Stimulated activated CD4-positive, alpha-beta T cell treated with anti-CD3 and anti-CD28 coated beads, TNF-alpha, amount 100 ng/mL, for 1 hour (primary cell): ENCODE data around the gene KAT2B.

ENCODE experiments used
- DNase-seq, 3 donors: peaks; one replicate each; pipeline ENCODE4 v3.0.0-alpha.2; 2020; ENCODE audit warnings: low read depth in 3 of 3, low spot score in 1 of 3

The KAT2B gene

GRCh38 chr3:20096135-20096685 is 56.0 kb downstream of the KAT2B start:
- no peak for DNase-seq

- DNase-seq = no peak
Observed at GRCh38 chr3:20097015-20097414, 56.8 kb downstream of the KAT2B start.

- no peak for DNase-seq
Observed at GRCh38 chr3:20099060-20099459, 58.8 kb downstream of the KAT2B start.

- DNase-seq = no peak
Observed at GRCh38 chr3:20100151-20100550, 59.9 kb downstream of the KAT2B start.

GRCh38 chr3:20101041-20101440 is 60.8 kb downstream of the KAT2B start:
- no peak for DNase-seq

- no peak for DNase-seq
Observed at GRCh38 chr3:20103731-20104130, 63.5 kb downstream of the KAT2B start.

- peak in 1 of 3 donors; percentile 10 for DNase-seq
Observed at GRCh38 chr3:20104167-20104661, 64.0 kb downstream of the KAT2B start.

- DNase-seq = no peak
Observed at GRCh38 chr3:20105513-20106280, 65.5 kb downstream of the KAT2B start.

- DNase-seq = no peak
Observed at GRCh38 chr3:20107722-20108121, 67.5 kb downstream of the KAT2B start.

GRCh38 chr3:20108869-20109268 is 68.6 kb downstream of the KAT2B start:
- no peak for DNase-seq

- no peak for DNase-seq
Observed at GRCh38 chr3:20110826-20111225, 70.6 kb downstream of the KAT2B start.

- DNase-seq = no peak
Observed at GRCh38 chr3:20111836-20112235, 71.6 kb downstream of the KAT2B start.

GRCh38 chr3:20121088-20121487 is 80.8 kb downstream of the KAT2B start:
- DNase-seq = no peak

GRCh38 chr3:20123131-20123652 is 82.9 kb downstream of the KAT2B start:
- DNase-seq = no peak

GRCh38 chr3:20125289-20125688 is 85.0 kb downstream of the KAT2B start:
- DNase-seq = no peak

- DNase-seq = no peak
Observed at GRCh38 chr3:20125897-20126296, 85.7 kb downstream of the KAT2B start.

GRCh38 chr3:20128358-20128757 is 88.1 kb downstream of the KAT2B start:
- DNase-seq = no peak

- DNase-seq = no peak
Observed at GRCh38 chr3:20130106-20130505, 89.9 kb downstream of the KAT2B start.

GRCh38 chr3:20136231-20136630 is 96.0 kb downstream of the KAT2B start:
- no peak for DNase-seq

GRCh38 chr3:20137647-20138046 is 97.4 kb downstream of the KAT2B start:
- DNase-seq = no peak

- DNase-seq = no peak
Observed at GRCh38 chr3:20140881-20141280, 100.6 kb downstream of the KAT2B start.

- DNase-seq = no peak
Observed at GRCh38 chr3:20141316-20141715, 101.1 kb downstream of the KAT2B start.

- no peak for DNase-seq
Observed at GRCh38 chr3:20141851-20142250, 101.6 kb downstream of the KAT2B start.
